AG04449 (cell line): ENCODE data around the gene CCNJL.

ENCODE experiments used
- CTCF ChIA-PET: fragments of 350-600 bp; formaldehyde crosslinking; extraction: SDS; loops from one replicate; lab custom pipeline; 2021; ENCODE audit warnings: antibody characterized with exemption; lab: Yijun Ruan, JAX
- POLR2A ChIA-PET: fragments of 400-600, 350-600 bp; formaldehyde crosslinking; extraction: SDS; loops from one replicate; lab custom pipeline; 2020; ENCODE audit warnings: antibody characterized with exemption, inconsistent platforms; lab: Yijun Ruan, JAX
- DNase-seq: peaks from one replicate; pipeline ENCODE4 v3.0.0-alpha.2; 2010; ENCODE audit warnings: low read depth, low spot score
- H3K4me3 ChIP-seq: 2 replicates; pipeline ENCODE4 v1.5.1; 2011; ENCODE audit warnings: low read depth, mild to moderate bottlenecking, control low read depth, low read length
- CTCF ChIP-seq: IDR thresholded peaks from one replicate; pipeline ENCODE4 v1.5.1; 2011; ENCODE audit warnings: mild to moderate bottlenecking, moderate library complexity, low read length, control low read depth, inconsistent platforms; ENCODE audit not compliant: insufficient read depth; ENCODE audit errors: missing control alignments

CCNJL gene

GRCh38 chr5:160272889-160273288 lies 39.5 kb downstream of the CCNJL start:
- CTCF ChIA-PET = interaction anchor here (1.6 kb wide), 1 partner anchor 72 kb away, joined by 4 read pairs; no protein-coding TSS in a partner anchor
- H3K4me3 ChIP-seq = no peak overlapping the region
- POLR2A ChIA-PET = no interaction called here
- DNase-seq = no peak
- no peak for TF ChIP-seq CTCF

GRCh38 chr5:160272264-160272663 lies 40.1 kb downstream of the CCNJL start:
- no peak for TF ChIP-seq CTCF
- no peak for DNase-seq
- H3K4me3 ChIP-seq = no peak overlapping the region
- ChIA-PET CTCF (interaction anchor here (1.4 to 1.6 kb wide), 2 partner anchors 73 to 74 kb away, joined by 4 to 5 read pairs; no protein-coding TSS in a partner anchor), POLR2A (interaction anchor here (0.6 kb wide), 1 partner anchor 11 kb away, joined by 3 read pairs; no protein-coding TSS in a partner anchor)

GRCh38 chr5:160271836-160272235 lies 40.5 kb downstream of the CCNJL start:
- no peak for TF ChIP-seq CTCF
- H3K4me3 ChIP-seq = no peak overlapping the region
- ChIA-PET CTCF (interaction anchor here (1.4 to 1.6 kb wide), 2 partner anchors 73 kb away, joined by 4 to 5 read pairs; no protein-coding TSS in a partner anchor), POLR2A (interaction anchor here (0.6 kb wide), 1 partner anchor 11 kb away, joined by 3 read pairs; no protein-coding TSS in a partner anchor)
- no peak for DNase-seq

GRCh38 chr5:160271396-160271795 lies 41.0 kb downstream of the CCNJL start:
- ChIA-PET POLR2A (interaction anchor here (0.6 kb wide), 1 partner anchor 12 kb away, joined by 3 read pairs; no protein-coding TSS in a partner anchor), CTCF (interaction anchor here (1.4 to 1.6 kb wide), 2 partner anchors 73 kb away, joined by 4 to 5 read pairs; no protein-coding TSS in a partner anchor)
- no peak for TF ChIP-seq CTCF
- no peak for DNase-seq
- no peak overlapping the region for H3K4me3 ChIP-seq

GRCh38 chr5:160270704-160271103 lies 41.7 kb downstream of the CCNJL start:
- DNase-seq = no peak
- CTCF ChIA-PET = no interaction called here
- POLR2A ChIA-PET = no interaction called here
- no peak overlapping the region for H3K4me3 ChIP-seq
- no peak for TF ChIP-seq CTCF

GRCh38 chr5:160269017-160269416 lies 43.3 kb downstream of the CCNJL start:
- CTCF ChIA-PET = no interaction called here
- POLR2A ChIA-PET = no interaction called here
- DNase-seq = no peak
- H3K4me3 ChIP-seq = no peak overlapping the region
- TF ChIP-seq CTCF = no peak
